GM18498 (cell line): ENCODE measurements around the gene FBRSL1.
"Not testable (repeated sequence)": the region's sequence is repeated elsewhere in the genome, so short reads cannot be mapped to it uniquely, and the experiment has no call there.

Experiments
- ATAC-seq: cut with Tn5 transposase; IDR thresholded peaks from one replicate; pipeline ENCODE4 v1.9.1; 2021; ENCODE audit warnings: mild to moderate bottlenecking, moderate library complexity; ENCODE audit not compliant: unreplicated experiment

The FBRSL1 gene

DNA sequence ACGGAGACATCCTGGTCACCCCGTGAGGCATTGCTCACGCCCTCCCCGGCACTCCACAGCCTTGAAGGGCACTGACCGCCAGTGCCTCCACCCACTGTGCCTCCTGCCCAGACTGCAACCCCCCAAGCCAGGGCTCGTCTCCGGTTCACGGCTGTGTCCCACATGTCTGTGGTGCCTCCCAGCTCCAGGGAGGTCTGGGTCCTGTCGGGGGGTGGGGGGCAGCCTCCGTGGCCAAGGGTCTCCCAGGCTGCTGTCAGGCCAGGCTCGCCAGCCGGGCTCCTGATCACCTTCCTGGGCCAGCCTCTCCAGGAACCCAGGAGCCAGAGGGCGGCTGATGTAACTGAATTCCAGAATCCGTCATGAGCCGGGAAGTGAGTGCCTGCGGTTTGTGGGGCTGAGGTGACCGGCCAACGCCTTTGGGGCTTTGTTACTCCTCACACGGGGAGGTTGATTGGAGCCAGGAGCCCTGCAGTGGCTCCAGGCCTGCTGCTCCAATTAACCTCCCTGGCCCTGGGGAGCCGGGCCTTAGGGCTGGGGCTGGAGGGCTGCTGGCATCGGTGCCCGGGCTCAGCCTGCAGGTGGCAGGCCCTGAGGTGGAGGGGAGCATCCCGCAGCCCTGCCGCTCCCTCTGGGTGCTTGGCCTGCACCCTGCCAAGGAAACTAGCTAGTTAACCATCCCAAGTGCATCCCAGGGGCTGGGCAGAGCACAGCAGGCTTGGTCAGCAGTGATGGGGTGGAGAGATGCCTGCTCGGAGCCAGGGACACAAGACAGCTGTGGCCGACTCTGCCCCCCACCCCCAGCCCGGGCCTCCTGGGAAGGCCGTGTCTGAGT lies 36.4 kb upstream of the FBRSL1 start:
- no peak for ATAC-seq

DNA sequence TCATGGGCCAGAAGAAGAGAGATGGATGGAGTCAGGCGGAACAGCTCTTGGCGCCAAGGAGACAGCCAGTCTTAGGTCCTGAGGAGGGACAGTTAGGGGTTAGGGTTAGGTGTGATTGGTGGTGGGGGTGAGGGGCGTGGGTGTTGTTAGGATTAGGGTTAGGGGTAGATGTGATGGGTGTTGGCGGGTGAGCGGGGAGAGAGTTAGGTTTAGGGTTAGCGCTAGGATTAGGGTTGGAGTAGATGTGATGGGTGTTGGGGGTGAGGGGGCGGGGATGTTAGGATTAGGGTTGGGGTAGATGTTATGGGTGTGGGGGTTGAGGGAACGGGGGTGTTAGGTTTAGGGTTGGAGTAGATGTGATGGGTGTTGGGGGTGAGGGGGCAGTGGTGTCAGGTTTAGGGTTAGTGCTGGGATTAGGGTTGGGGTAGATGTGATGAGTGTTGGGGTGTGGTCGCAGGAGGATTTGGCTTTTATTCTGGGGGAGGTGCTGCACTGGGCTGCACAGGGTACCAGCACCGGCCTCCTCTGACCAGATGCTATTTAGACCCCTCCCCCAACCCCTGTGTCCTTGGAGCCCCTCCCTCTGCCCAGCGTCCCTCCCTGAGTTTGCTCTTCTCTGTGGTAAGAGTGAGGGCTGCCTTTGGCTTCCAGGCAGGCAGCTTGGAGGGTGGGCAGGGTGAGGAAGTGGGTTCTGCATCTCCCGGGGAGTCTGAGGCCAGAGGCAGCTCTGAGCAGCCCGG lies 35.6 kb upstream of the FBRSL1 start:
- no peak for ATAC-seq

- no peak for ATAC-seq
These were observed 35.0 kb upstream of the FBRSL1 start for GRCh38 chr12:132454933-132455418.

DNA sequence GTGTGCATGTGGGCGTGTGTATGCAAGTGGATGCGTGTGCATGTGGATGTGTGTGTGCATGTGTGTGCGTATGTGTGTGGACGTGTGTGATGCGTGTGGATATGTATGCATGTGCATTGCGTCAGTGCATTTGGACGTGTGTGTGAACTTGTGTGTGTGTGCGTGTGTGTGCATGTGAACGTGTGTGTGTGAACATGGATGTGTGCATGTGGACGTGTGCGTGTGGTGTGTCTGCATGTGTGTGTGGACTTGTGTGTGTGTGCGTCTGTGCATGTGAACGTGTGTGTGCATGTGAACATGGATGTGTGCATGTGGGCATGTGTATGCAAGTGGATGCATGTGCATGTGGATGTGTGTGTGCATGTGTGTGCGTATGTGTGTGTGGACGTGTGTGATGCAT lies 34.4 kb upstream of the FBRSL1 start:
- no peak for ATAC-seq

DNA sequence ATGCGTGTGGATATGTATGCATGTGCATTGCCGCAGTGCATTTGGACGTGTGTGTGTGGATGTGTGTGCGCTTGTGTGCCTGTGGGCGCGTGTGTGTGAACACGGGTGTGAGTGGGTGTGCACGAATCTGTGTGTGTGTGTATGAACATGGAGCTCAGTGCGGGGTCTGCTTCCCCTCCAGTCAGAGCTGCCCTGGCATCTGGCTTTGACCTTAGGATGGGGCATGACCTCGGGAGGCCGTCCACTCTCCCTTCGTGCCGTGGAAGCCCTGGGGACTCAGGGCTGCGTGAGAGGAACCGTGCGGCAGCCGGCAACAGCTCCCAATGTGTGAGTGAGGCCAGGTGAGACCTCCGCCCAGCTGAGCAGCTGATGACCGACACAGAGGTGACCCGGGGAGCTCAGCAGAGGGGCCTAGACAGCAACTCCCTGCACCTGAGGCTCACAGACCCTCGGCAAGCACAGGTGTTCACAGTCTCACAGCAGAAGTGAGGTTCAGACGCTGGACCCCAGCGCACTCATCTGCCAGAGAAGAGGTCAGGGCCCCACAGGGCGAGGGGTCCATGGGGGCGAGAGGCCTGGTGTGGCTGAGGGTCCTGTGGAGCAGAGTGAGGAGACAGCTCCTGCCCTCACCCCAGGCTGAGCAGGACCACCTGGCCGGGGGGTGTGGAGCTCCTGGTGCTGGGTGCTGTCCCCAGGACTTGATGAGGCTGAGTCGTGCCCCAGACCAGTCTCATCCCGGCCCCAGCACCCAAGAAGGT lies 33.6 kb upstream of the FBRSL1 start:
- ATAC-seq, result no peak

DNA sequence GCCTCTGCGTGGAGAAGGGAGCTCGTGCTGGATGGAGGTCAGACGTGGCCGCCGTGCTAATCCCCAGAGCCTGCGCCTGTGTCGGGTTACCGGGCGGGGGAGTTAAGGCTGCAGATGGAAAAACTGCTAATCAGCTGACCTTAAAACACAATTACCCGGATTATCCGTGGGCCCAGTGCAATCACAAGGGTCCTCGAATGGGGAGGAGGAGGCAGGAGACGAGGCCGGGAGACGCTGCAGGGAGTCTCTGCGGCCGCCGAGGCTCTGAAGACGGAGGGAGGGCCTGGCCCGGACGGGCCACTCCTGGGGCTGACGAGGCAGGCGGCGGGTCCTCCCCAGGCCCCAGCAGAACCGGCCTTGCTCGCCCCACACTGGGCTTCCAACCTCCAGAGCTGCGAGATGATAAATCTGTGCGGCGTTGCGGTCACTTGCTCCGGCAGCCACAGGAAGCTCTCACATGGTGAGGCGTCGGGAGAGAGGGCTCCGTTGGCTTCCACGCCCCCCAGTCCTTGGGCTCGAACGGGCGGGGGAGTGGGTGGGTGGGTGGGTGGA lies 32.9 kb upstream of the FBRSL1 start:
- no peak for ATAC-seq

- ATAC-seq, result no peak
These were observed 31.5 kb upstream of the FBRSL1 start for GRCh38 chr12:132458441-132458840.

DNA sequence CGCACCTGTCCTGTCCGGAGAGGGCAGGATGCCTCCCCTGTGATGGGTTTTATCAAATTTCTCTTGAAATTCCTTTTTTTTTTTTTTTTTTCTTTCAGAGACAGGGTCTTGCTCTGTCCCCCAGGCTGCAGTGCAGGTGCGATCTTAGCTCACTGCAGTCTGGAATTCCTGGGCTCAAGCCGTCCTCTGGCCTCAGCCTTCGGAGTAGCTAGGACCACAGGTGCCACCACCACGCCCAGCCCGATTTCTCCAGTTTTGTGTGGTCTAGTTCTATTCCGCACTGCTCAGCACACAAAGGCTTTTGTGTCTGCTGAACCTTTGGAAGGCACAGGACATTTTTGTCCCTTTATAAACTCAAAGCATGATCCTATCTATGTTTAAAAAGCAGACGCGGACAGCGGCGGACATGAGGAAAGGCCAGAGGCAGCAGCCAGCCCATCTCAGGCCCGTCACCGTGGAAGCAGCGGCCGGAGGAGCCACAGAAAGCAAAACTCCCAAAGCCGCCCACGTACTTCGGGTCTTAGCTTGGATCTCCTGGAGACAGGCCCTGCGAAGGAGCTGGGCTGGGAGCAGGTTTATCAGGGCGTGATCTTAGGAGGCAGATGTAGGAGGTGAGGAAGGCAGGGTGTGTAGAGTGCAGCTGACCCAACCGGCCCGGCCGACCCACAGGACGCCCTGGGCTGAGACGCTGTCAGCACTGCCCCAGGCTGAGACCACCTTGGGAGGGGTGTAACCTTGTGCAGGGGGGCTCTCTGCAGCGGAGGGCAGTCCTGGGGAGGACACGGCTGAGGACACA lies 30.9 kb upstream of the FBRSL1 start:
- no peak for ATAC-seq

GRCh38 chr12:132460571-132460970 lies 29.4 kb upstream of the FBRSL1 start:
- no peak for ATAC-seq

DNA sequence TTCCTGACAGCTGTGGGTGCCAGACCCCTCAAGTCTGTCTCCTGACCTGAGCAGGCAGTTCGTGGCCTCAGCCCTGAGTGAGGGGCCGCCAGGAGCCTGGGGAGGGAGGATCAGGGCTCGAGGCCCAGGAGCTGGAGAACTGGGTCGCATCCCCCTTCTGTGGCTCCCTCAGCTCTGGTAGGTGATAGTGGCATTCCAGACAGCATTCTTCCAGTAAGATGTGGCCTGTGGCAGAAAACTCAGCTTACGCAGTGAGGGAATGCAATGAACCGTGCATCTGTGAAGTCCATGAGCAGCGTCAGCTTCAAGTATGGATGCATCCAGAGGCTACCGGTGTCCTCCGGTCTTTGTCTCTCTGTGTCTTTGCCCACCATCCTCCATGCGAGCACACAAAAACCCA lies 28.4 kb upstream of the FBRSL1 start:
- ATAC-seq, result no peak

DNA sequence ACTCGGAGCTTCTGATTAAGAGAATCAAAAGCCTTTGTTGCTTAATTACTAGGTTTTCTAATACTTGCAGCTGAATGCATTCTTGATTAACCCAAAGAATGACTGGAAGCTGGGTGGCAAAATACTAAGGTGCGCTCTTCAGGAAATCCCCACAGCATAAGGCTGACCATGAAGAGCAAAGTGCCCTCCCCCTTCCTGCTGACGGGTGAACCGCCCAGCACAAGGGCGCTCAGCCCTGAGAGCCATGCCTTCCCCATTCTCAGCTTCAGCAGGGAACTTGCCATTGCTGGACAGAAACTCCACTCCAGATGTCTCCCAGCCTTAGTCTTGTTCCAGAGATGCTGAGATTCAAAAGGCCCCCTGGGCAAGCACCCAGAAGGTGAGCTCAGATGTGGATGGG lies 27.2 kb upstream of the FBRSL1 start:
- ATAC-seq, result no peak

GRCh38 chr12:132463284-132463924 lies 26.5 kb upstream of the FBRSL1 start:
- ATAC-seq, result not testable (repeated sequence)

- not testable (repeated sequence) for ATAC-seq
These were observed 25.6 kb upstream of the FBRSL1 start for GRCh38 chr12:132464304-132464703.

DNA sequence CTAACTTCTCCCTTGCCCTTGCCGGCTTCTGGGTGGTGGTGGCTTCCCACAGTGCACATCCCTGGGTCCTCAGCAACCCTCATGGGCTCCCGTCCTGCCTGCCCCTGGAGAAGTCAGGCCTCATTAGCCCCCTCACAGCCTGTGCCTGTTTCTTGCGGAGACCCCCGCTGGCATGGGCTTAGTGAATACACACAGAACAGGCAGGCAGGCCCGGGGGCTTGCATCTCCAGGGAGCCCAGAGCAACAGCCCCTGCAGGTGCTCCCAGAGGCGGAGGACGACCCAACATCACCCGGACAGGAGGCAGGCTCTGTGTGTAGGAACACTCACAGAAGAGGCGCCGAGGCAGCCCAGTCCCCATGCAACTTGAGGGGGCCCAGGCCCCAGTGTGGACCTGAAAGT lies 25.1 kb upstream of the FBRSL1 start:
- ATAC-seq, result no peak

- ATAC-seq, result no peak
These were observed 24.4 kb upstream of the FBRSL1 start for GRCh38 chr12:132465269-132466190.

- no peak for ATAC-seq
These were observed 23.4 kb upstream of the FBRSL1 start for GRCh38 chr12:132466241-132467201.

- no peak for ATAC-seq
These were observed 22.4 kb upstream of the FBRSL1 start for GRCh38 chr12:132467511-132467910.

GRCh38 chr12:132469423-132469822 lies 20.5 kb upstream of the FBRSL1 start:
- no peak for ATAC-seq
